ENCODE data around the gene KRT72.

Gene KRT72

DNA sequence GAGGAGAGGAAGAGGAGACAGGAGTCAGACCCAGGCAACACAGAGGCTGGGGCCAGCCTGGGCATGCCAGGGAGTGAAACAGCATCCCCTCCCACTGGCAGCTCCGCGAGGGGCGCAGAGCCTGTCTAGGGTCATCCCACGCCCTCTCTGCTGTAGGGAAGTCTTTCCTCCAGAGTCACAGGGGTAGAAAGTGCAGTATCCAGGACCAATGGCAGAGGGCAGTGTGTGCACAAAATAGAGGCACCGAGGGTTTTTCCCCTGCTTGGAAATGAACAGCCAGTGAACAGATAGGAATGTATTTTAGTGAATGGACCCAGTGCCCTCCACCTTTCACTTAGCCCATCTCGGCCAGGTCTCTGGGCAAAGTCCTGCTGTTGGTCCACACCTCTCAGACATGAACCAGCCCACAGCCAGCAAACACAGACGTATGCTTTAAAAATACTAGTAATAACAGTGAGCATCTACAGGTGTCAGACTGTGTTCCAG lies 18.2 kb downstream of the KRT72 start:
- Histone ChIP-seq H2AFZ (ENCODE audit: insufficient read depth, low read length, poor library complexity) (no peak overlapping the region), H3K9me3 (ENCODE audit: insufficient read depth, low read depth, low read length) (peaks cover 1% of the 10 kb centered on the region), H4K12ac (ENCODE audit: low read depth, low read length) (no peak overlapping the region), H4K8ac (ENCODE audit: low read depth, low read length) (no peak overlapping the region), H3K23ac (ENCODE audit: low read length) (no peak overlapping the region), H2AK5ac (ENCODE audit: low read length) (no peak overlapping the region), H3K36me3 (ENCODE audit: control insufficient read depth in 1 of 2, insufficient read depth in 2 of 2, low read length in 2 of 2) (no peaks in the 10 kb centered on the region), H3K27me3 (ENCODE audit: insufficient read depth, low read length) (no peaks in the 10 kb centered on the region), H3K4me2 (ENCODE audit: low read length) (no peak overlapping the region), H3K4me3 (ENCODE audit: low read depth, low read length) (no peak overlapping the region), H3K14ac (ENCODE audit: low read length) (no peak overlapping the region), H3K27ac (ENCODE audit: low read depth, low read length) (no peak overlapping the region), H2BK120ac (ENCODE audit: insufficient read depth, low read length, poor library complexity) (no peak overlapping the region), H3K79me1 (ENCODE audit: low read length) (no peaks in the 10 kb centered on the region), H3K79me2 (ENCODE audit: control insufficient read depth, insufficient read depth, low read length, poor library complexity) (no peaks in the 10 kb centered on the region), H4K91ac (ENCODE audit: low read depth, low read length) (no peak overlapping the region), H2BK5ac (ENCODE audit: low read depth, low read length, poor library complexity) (no peak overlapping the region), H3K18ac (ENCODE audit: low read length) (no peak overlapping the region), H3K9ac (ENCODE audit: low read length) (no peak overlapping the region), H2BK12ac (ENCODE audit: low read length) (peak overlapping the region; percentile 19), H3K4ac (ENCODE audit: low read depth, low read length) (no peak overlapping the region), H3K4me1 (ENCODE audit: control insufficient read depth in 1 of 2, insufficient read depth in 2 of 2, low read length in 2 of 2) (peaks cover 0 to 5% of the 10 kb centered on the region in 2 experiments)
- no CpG with 5 or more reads among the region's 7 CpGs for WGBS (ENCODE audit: extremely low coverage, insufficient coverage, insufficient read length)
- peak; percentile 50 to 86 for DNase-seq

DNA sequence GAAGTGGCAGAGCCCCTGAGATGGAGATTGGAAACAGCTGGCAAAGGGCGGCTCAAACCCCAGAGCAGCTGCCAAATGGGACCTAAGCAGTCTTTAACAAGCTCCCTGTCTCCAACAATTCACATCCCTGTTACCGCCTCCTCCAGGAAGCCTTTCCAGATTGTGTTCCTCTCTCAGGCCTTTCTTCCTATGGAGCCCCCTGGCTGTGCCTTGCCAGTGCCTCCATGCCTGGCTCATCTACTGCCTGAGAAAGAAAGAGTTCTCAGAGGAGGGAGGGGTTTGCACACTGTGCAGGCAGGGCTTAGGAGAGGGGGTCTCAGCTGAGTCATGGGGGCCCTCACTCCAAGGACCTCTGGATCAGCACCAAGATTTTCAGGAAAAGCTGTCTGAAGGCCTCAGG lies 18.8 kb downstream of the KRT72 start:
- Histone ChIP-seq H2AFZ (ENCODE audit: insufficient read depth, low read length, poor library complexity) (no peak overlapping the region), H3K4ac (ENCODE audit: low read depth, low read length) (no peak overlapping the region), H3K27me3 (ENCODE audit: insufficient read depth, low read length) (no peaks in the 10 kb centered on the region), H3K4me3 (ENCODE audit: low read depth, low read length) (no peak overlapping the region), H3K79me1 (ENCODE audit: low read length) (no peaks in the 10 kb centered on the region), H2BK120ac (ENCODE audit: insufficient read depth, low read length, poor library complexity) (no peak overlapping the region), H3K9me3 (ENCODE audit: insufficient read depth, low read depth, low read length) (peaks cover 2% of the 10 kb centered on the region), H4K12ac (ENCODE audit: low read depth, low read length) (no peak overlapping the region), H4K8ac (ENCODE audit: low read depth, low read length) (no peak overlapping the region), H3K4me2 (ENCODE audit: low read length) (no peak overlapping the region), H2AK5ac (ENCODE audit: low read length) (no peak overlapping the region), H3K18ac (ENCODE audit: low read length) (no peak overlapping the region), H3K79me2 (ENCODE audit: control insufficient read depth, insufficient read depth, low read length, poor library complexity) (no peaks in the 10 kb centered on the region), H3K14ac (ENCODE audit: low read length) (no peak overlapping the region), H3K23ac (ENCODE audit: low read length) (no peak overlapping the region), H4K91ac (ENCODE audit: low read depth, low read length) (no peak overlapping the region), H3K4me1 (ENCODE audit: control insufficient read depth in 1 of 2, insufficient read depth in 2 of 2, low read length in 2 of 2) (peaks cover 0 to 5% of the 10 kb centered on the region in 2 experiments), H3K36me3 (ENCODE audit: control insufficient read depth in 1 of 2, insufficient read depth in 2 of 2, low read length in 2 of 2) (no peaks in the 10 kb centered on the region), H3K9ac (ENCODE audit: low read length) (no peak overlapping the region), H2BK12ac (ENCODE audit: low read length) (no peak overlapping the region), H2BK5ac (ENCODE audit: low read depth, low read length, poor library complexity) (no peak overlapping the region), H3K27ac (ENCODE audit: low read depth, low read length) (no peak overlapping the region)
- no peak for DNase-seq
- WGBS (ENCODE audit: extremely low coverage, insufficient coverage, insufficient read length): no CpG with 5 or more reads among the region's 2 CpGs

DNA sequence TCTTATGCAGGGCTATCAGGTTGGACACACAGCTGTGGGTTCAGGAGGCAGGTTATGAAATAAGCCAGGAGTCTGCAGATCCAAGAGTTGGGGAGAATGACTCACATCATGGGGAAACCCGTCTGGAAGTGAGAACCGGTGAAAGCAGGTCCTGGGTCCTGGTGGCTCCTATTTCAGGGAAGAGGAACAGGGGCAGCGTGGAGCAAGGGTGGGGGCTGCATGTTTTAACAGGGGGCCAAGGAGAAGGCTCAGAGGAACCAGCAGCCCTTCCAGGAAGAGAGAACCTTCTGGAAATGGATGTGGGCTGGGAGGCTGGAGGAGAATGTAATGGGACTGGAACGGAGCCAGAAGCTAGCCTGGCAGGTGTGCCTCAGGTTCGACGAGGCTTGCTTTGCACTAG lies 19.8 kb downstream of the KRT72 start:
- H2AFZ ChIP-seq (ENCODE audit: insufficient read depth, low read length, poor library complexity): no peak overlapping the region
- no peaks in the 10 kb centered on the region for H3K79me1 ChIP-seq (ENCODE audit: low read length)
- H4K12ac ChIP-seq (ENCODE audit: low read depth, low read length): no peak overlapping the region
- H2AK5ac ChIP-seq (ENCODE audit: low read length): no peak overlapping the region
- H4K91ac ChIP-seq (ENCODE audit: low read depth, low read length): no peak overlapping the region
- no peaks in the 10 kb centered on the region for H3K36me3 ChIP-seq (ENCODE audit: control insufficient read depth in 1 of 2, insufficient read depth in 2 of 2, low read length in 2 of 2)
- WGBS (ENCODE audit: extremely low coverage, insufficient coverage, insufficient read length): no CpG with 5 or more reads among the region's 6 CpGs
- H3K4me2 ChIP-seq (ENCODE audit: low read length): no peak overlapping the region
- no peak overlapping the region for H2BK120ac ChIP-seq (ENCODE audit: insufficient read depth, low read length, poor library complexity)
- H2BK5ac ChIP-seq (ENCODE audit: low read depth, low read length, poor library complexity): no peak overlapping the region
- H3K4me1 ChIP-seq (ENCODE audit: control insufficient read depth in 1 of 2, insufficient read depth in 2 of 2, low read length in 2 of 2): peaks cover 0 to 5% of the 10 kb centered on the region in 2 experiments
- H3K14ac ChIP-seq (ENCODE audit: low read length): no peak overlapping the region
- no peak overlapping the region for H3K18ac ChIP-seq (ENCODE audit: low read length)
- H3K9me3 ChIP-seq (ENCODE audit: insufficient read depth, low read depth, low read length): peaks cover 4% of the 10 kb centered on the region
- peak in 1 of 2 donors; percentile 4 for DNase-seq
- no peak overlapping the region for H3K9ac ChIP-seq (ENCODE audit: low read length)
- no peaks in the 10 kb centered on the region for H3K27me3 ChIP-seq (ENCODE audit: insufficient read depth, low read length)
- H3K79me2 ChIP-seq (ENCODE audit: control insufficient read depth, insufficient read depth, low read length, poor library complexity): no peaks in the 10 kb centered on the region
- no peak overlapping the region for H3K27ac ChIP-seq (ENCODE audit: low read depth, low read length)
- H3K23ac ChIP-seq (ENCODE audit: low read length): no peak overlapping the region
- H4K8ac ChIP-seq (ENCODE audit: low read depth, low read length): no peak overlapping the region
- no peak overlapping the region for H2BK12ac ChIP-seq (ENCODE audit: low read length)
- H3K4me3 ChIP-seq (ENCODE audit: low read depth, low read length): no peak overlapping the region
- no peak overlapping the region for H3K4ac ChIP-seq (ENCODE audit: low read depth, low read length)

DNA sequence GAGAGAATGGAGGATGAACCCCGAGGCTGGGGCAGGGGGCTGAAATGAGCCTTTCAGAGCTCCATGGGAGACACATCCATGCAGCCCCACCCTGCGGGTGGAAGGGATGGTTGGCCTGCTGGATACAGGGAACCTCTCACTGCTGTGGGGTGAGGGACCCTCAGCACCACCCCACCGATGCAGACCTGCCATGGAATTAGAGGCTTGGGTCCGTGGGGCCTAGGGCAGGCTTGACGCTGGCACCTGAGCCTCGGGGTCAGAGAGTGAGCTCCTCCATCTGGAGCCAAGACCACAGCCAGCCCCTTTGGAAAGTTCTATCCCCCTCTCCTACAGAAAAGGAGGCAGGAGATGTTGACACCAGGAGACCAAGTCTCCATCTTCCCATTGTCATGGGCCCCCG lies 20.2 kb downstream of the KRT72 start:
- H3K27me3 ChIP-seq (ENCODE audit: insufficient read depth, low read length): no peaks in the 10 kb centered on the region
- no peak overlapping the region for H3K23ac ChIP-seq (ENCODE audit: low read length)
- no peak overlapping the region for H3K4me2 ChIP-seq (ENCODE audit: low read length)
- H4K8ac ChIP-seq (ENCODE audit: low read depth, low read length): no peak overlapping the region
- no peaks in the 10 kb centered on the region for H3K36me3 ChIP-seq (ENCODE audit: control insufficient read depth in 1 of 2, insufficient read depth in 2 of 2, low read length in 2 of 2)
- no peak overlapping the region for H2BK5ac ChIP-seq (ENCODE audit: low read depth, low read length, poor library complexity)
- H2BK12ac ChIP-seq (ENCODE audit: low read length): no peak overlapping the region
- no peak overlapping the region for H2AFZ ChIP-seq (ENCODE audit: insufficient read depth, low read length, poor library complexity)
- H3K18ac ChIP-seq (ENCODE audit: low read length): no peak overlapping the region
- no peak overlapping the region for H4K91ac ChIP-seq (ENCODE audit: low read depth, low read length)
- no peaks in the 10 kb centered on the region for H3K79me2 ChIP-seq (ENCODE audit: control insufficient read depth, insufficient read depth, low read length, poor library complexity)
- no peak overlapping the region for H3K27ac ChIP-seq (ENCODE audit: low read depth, low read length)
- no peak overlapping the region for H3K4ac ChIP-seq (ENCODE audit: low read depth, low read length)
- no peak overlapping the region for H3K14ac ChIP-seq (ENCODE audit: low read length)
- H4K12ac ChIP-seq (ENCODE audit: low read depth, low read length): no peak overlapping the region
- no peak overlapping the region for H3K9ac ChIP-seq (ENCODE audit: low read length)
- peaks cover 4% of the 10 kb centered on the region for H3K9me3 ChIP-seq (ENCODE audit: insufficient read depth, low read depth, low read length)
- H3K4me1 ChIP-seq (ENCODE audit: control insufficient read depth in 1 of 2, insufficient read depth in 2 of 2, low read length in 2 of 2): peaks cover 0 to 5% of the 10 kb centered on the region in 2 experiments
- WGBS (ENCODE audit: extremely low coverage, insufficient coverage, insufficient read length): no CpG with 5 or more reads among the region's 7 CpGs
- H3K4me3 ChIP-seq (ENCODE audit: low read depth, low read length): no peak overlapping the region
- DNase-seq: no peak
- no peak overlapping the region for H2AK5ac ChIP-seq (ENCODE audit: low read length)
- H3K79me1 ChIP-seq (ENCODE audit: low read length): no peaks in the 10 kb centered on the region
- H2BK120ac ChIP-seq (ENCODE audit: insufficient read depth, low read length, poor library complexity): no peak overlapping the region
